GM21381 (cell line): ENCODE results near the gene SLC6A7.

ENCODE experiments used
- ATAC-seq: cut with Tn5 transposase; IDR thresholded peaks from one replicate; pipeline ENCODE4 v1.9.1; 2021; ENCODE audit warnings: mild to moderate bottlenecking, moderate library complexity; ENCODE audit not compliant: unreplicated experiment

SLC6A7 gene

DNA sequence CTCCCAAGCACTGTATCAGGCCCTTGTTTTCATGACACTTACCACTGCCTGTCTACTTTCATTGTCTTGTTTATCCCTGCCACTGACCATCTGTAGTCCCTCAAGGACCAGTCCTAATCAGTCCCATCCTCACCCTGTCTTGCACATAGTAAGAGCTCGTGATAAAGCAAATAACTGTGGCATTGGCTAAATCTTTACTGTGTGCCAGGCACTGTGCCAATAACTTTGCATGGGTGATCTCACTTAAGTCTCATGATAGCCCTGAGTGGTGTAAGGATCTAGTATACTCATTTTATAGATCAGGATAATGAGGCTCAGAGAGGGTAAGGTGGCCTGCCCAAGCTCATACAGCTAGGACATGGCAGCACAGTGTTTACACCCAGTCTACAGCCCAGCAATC is 17.7 kb upstream of the SLC6A7 start:
- ATAC-seq, result no peak

DNA sequence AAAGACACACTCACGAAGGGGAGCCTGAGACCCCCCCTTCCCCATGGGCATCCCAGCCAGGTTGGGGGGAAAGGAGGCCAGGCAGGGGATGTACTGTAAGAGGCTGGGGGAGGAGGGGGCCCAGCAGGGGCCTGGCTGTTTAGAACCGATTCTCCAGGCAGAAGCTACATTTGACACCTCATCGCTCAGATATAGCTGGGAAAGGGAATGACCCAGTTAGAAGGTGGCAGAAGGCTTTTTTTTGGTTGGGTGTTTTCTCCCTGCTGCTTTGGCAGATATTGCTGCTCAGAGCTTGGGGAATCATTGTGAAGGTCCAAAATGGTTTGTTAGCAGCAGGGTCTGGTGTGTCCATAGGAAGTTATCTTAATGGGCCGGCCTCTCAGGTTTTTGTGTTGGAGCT is 17.3 kb upstream of the SLC6A7 start:
- no peak for ATAC-seq

DNA sequence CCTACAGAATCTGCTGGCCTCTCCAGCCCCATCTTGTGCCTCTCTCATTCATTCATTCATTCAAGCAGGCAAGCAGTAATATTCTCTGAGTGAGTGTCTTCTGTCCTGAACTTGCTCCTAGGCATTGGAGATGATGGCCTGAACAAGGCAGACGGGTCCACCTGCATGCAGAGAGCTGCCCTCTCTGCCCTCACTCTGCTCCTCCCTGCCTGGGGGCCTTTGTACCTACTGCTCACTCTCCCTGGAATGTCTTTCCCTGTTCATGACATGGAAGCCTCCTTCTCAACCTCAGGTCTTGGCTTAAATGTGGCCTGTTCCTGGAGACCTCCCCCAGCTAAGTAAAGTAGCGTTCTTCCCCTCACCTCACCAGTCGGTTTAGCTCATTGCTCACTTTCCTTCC is 16.7 kb upstream of the SLC6A7 start:
- ATAC-seq, result no peak

DNA sequence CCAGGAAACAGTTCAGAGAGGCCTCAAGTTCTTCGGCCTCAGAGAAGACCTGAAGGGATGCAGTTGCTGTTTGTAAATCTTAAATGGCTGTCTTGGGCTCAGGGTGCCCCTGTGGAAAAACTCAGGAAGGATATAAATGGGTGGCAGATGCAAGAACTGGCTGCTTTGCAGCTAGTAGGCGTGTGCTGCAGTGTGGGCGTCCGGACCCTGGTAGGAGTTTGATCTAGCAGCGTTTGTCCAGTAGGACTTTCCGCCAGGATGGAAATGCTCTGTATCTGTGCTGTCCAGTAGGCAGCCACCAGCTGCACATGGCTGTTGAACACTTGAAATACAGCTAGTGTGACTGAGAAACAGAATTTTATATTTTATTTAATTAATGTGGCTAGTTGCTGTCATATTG is 15.6 kb upstream of the SLC6A7 start:
- ATAC-seq, result no peak

DNA sequence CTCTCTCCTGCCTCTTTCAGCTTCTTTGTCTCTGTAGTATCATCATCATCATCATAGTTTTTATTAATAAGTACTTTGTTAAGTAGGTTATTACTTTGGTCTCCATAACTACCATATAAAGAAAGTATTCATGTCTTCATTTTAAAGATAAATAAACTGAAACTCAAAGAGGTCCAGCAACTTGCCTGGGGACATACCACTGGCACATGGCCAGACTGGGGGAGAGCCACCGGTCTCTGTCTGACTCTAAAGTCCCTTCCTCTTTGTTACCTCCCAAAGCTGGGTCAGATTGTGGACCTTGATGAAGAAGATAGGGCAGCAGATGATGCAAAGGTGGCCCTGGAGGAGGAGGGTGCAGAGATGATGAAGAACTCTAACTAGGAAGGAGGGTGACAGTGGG is 14.8 kb upstream of the SLC6A7 start:
- no peak for ATAC-seq

DNA sequence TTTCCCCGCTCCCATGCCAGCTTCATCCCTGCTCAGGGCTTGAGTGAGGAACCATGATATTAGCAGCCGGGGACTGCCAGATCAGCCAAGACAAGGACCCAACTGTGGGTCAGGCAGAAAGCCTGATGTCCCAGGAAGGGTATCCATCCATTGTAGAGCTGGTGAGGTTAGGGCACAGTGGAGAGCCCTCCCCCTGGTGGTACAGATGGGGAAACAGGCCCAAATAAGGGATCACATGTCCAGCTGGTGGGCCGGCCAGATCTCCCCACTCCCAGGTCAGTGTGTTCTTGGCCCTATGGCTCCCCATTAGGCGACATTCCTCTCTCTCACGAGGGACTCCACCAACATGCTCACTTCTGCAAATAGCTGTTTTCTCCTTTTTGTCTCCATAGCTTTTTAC is 14.3 kb upstream of the SLC6A7 start:
- no peak for ATAC-seq

DNA sequence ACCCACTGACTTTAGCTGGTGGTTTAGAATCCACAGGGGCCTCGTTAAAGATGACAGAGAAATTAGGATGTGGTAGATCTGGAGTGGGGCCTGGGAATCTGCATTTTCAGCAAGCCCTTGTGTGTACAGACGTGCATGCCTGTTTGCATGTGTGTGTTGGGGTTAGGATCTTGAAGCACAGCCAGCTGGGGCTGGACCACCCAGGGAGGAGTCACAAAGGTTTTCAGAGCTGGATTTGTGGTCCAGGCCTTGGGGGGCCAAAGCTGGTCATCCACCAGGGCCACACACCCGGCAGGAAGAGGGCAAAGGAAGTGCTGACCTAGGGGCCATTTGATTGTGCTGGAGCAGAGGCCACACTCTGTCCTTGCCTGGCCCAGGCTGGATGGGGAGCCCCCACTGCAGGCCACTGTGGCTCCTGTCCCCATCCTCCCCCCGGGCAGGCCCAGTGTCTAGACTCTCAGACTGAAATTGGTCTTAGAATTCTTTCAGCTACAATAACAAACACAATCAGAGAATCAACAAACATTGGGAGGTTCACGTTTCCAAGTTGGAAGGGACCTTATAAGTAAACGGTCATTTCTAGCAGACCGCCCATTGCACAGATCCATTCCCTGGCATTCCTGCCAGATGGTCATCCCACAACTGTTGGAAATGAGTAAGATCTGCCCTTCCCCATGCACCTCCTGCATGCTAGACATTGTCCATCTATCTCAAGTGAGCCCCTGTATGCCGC is 13.0 kb upstream of the SLC6A7 start:
- ATAC-seq, result no peak

DNA sequence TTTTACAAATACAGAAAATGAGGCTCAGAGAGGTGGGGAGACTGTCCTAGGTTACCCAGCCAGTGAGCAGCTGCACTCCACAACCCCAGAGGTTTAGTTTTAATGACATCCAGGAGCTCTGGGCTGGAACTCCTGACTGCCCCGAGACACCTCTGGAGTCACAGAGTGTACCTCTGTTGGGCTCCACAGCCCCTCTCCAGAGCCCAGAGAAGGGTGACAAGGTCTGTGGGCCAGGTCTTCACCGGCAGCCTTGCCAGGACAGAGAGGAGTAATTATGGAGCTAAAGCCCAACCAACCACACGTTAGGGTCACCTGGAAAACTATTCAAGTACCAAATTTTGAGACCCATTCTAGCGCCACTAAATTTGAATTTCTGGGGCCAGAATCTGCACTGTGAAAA is 12.1 kb upstream of the SLC6A7 start:
- ATAC-seq, result no peak

DNA sequence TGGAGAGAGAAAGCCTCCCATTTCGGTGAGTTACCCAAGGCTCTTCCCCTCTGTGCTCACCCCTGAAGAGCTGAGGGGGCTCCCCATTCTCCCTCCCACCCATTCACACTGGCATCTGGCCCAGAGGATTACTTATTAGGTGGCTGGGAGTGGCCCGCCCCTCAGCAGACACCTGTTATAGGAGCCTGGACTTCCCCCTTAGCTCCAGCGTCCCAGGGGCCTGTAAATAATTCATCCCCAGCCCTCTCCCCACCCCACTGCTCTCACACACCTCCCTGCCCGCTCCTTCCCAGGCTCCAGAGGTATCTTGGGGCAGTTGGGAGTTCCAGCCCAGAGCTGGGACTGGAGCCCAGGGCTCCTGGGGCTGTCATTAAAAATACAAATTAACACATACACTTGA is 11.6 kb upstream of the SLC6A7 start:
- ATAC-seq, result no peak

DNA sequence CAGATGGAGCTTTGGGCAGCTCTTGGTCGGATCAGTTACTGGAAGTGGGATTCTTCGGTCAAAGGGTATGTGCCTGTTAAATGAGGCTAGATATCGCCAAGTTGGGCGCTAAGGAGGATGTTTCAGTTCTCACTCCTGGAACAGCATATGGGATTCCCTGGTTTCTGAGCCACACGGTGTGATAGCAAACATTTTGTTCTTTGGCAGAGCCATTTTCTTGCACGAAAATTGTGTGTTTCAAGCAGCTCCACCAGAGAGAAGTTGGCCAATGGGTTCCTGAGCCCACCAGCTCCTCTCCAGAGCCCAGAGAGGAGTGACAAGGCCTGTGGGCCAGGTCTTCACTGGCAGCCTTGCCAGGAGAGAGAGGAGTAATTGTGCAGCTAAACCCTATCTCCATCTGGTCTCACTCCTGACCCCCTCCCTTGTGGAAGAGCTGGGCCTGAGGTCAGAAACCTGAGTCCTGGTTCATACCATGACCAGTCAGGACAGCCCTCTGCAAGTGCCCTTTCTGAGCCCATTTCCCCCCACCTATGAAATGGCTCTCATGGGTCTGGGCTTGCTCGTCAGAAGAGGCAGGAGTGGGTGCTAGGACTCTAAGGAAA is 10.7 kb upstream of the SLC6A7 start:
- ATAC-seq, result no peak

DNA sequence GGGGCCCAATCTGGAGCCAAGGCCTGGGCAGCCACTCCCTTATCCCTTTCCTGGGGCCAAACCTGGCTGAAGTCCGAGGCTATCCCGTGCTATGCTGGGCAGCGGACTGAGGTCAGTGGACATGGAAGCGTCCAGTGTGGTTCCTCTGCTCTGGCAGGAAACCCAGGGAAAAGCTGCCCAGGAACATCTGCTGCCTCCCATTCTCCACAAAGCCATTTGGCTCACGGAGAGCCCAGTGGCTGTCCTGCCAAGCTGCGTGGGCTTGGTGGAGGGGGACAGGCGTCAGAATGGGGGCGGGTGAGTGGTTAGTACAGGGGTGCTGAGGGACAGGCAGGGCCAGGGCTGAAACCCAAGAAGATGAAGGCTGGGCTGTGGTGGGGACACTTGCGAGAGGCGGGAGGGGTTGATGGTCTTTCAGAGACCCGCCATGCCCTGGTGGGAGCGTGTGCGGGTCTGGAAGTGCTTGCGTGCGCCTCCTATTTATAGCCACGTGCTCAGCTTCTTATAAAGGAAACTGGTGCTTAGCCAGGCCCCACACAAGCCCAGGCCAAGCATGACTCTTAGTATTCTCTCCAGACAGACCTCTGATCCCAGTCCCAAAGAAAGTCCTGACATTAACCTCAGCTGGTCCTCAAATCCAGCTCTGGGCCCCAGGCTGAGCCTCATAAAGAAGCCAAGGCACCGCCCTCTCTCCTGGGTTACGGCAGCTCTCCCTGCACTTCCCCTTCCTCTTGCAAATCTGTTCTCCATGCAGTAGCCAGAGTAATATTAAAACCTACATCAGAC is 9.4 kb upstream of the SLC6A7 start:
- ATAC-seq, result no peak

DNA sequence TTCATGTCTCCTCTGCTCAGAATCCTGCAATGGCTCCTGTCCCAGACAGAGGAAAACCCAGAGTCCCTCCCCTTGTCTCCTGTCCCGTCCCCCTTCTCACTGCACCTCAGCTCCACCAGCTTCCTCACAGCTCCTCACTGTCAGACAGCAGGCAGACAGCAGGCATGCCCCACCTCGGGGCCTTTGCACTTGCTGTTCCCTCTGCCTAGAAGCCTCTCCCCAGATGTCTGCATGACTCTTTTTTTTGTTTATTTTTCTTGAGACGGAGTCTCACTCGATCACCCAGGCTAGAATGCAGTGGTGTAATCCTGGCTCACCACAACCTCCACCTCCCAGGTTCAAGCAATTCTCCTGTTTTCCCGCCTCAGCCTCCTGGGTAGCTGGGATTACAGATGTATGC is 8.8 kb upstream of the SLC6A7 start:
- ATAC-seq, result no peak

DNA sequence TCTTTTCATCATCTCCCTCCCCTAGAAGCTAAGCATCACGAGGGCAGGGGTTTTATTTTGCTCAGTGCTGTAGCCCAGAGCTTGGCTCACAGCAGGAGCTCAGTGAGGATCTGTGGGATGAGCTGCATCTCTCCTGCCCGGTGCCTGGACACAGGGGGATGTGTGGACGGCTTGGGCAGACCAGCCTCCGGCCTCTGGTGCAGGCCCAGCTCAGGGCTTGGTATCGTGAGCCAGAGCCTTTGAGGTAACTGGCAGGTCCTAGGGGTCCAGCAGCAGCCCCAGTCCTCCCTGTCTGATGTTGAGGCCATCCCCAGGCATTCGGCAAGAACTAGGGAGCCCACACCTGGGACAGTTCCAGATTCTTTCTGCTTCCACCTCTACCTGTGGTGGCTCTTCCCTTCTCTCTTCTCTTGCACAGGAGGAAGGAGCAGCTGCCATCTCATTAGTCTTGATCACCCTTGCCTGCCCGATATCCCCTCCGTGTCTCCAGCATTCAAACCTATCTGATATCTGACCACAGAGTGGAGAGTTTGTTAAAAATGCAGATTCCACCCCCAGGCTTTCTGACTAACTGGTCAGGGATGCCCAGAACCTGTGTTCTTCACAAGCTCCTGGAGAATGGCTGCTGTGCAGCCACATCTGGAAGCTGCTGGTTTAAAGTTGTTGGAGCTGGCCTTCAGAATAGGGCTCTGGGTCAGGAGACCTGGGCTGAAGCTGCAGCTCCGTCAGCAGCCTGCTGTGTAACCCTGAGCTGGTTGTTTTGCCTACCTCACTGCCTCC is 7.9 kb upstream of the SLC6A7 start:
- ATAC-seq, result no peak

DNA sequence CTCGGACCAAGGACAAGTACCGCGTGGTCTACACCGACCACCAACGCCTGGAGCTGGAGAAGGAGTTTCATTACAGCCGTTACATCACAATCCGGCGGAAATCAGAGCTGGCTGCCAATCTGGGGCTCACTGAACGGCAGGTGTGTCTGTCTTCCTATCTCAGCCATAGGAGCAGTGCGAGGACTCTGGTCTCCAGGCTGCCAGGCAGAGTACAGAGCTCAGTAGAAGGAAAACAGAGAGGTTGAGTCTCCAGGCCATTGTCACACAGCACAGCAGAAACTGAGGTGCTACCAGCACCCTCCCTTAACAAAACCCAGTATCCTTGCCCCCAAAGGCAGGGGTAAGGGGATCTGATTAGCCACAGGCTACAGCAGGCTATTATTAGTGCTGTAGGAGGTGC is 7.1 kb upstream of the SLC6A7 start:
- ATAC-seq, result no peak

DNA sequence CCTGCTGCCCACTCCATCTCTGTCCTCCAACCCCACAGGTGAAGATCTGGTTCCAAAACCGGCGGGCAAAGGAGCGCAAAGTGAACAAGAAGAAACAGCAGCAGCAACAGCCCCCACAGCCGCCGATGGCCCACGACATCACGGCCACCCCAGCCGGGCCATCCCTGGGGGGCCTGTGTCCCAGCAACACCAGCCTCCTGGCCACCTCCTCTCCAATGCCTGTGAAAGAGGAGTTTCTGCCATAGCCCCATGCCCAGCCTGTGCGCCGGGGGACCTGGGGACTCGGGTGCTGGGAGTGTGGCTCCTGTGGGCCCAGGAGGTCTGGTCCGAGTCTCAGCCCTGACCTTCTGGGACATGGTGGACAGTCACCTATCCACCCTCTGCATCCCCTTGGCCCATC is 6.4 kb upstream of the SLC6A7 start:
- ATAC-seq, result no peak

DNA sequence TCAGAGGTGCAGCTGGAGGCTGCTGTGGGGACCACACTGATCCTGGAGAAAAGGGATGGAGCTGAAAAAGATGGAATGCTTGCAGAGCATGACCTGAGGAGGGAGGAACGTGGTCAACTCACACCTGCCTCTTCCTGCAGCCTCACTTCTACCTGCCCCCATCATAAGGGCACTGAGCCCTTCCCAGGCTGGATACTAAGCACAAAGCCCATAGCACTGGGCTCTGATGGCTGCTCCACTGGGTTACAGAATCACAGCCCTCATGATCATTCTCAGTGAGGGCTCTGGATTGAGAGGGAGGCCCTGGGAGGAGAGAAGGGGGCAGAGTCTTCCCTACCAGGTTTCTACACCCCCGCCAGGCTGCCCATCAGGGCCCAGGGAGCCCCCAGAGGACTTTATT is 5.9 kb upstream of the SLC6A7 start:
- no peak for ATAC-seq

DNA sequence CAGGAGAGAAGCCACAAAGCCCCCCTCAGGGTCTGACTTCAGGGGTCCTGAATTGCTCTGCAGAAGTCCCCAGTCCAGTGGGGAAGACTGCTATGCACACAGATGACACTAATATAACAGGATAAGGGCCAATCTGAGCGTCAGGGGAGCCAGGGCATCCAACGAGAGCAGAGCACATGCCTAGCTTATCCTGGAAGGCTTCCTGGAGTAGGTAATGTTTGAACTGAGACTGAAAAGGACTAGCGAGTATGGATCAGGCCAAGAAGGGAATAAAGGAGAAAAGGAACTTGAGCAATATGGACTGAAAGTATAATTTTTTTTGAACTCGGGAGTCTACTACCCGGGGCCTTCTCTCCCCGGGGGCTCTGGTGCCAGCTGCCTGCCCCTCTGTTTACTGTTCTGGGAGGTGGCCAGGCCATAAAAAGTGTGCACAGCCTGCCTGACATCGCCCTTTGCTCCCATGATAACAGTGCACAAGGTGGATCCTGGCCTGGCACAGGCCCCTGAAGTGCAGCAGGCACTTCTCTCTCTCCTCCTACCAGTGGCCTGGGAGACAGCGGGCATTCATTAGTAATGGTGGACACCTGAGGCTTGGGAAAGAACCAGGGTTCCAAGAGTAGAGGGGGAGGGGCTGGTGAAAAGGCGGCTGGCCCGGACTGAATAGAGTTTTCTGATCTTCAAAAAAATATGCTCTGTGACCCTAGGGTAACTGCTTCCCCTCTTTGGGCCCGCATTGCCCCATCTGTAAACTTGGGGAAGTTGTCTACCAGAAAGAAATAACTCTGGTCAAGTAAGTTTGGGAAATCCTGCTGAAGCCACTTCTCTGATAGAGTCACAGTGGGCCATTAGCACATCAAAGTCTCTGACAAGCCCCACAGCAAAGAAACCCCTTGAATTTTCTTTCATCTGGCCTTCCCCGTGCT is 4.6 kb upstream of the SLC6A7 start:
- ATAC-seq, result no peak

DNA sequence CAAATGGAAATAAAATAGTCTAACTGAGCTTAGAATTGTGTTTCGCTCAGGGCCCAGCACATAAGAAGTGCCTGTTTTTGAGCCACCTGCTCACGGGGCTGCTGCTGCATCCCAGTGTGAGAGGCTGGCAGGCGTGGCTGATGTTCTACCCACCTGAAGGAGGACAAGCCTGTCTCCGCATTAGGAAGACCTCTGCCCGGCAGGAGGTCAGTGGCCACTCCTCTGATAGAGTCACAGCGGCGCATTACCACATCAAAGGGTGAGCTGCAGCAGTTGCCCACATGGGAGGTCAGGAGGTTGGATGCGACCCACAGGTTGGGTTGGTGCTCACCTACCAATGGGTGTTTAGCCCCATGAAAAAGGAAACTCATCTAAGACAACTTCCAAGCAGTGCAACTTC is 3.7 kb upstream of the SLC6A7 start:
- ATAC-seq, result no peak

DNA sequence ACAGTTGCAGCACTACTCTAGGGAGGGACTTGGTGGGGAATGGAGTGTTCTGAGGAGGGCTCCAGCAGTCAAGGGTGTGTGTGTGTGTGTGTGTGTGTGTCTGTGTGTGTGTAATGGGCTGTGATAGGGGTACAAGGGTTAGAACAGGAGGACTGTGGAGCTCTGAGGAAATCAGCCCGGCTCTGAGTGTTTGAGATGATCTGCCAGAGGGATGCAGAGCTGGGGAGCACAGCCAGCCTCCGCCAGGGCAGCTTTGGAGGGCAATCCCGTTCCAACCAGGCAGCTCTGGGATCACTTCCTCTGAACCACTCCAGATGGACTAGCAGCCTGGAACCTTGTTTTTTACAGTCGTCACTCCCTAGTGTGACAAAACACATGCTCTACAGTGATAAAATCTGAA is 3.0 kb upstream of the SLC6A7 start:
- ATAC-seq, result no peak

DNA sequence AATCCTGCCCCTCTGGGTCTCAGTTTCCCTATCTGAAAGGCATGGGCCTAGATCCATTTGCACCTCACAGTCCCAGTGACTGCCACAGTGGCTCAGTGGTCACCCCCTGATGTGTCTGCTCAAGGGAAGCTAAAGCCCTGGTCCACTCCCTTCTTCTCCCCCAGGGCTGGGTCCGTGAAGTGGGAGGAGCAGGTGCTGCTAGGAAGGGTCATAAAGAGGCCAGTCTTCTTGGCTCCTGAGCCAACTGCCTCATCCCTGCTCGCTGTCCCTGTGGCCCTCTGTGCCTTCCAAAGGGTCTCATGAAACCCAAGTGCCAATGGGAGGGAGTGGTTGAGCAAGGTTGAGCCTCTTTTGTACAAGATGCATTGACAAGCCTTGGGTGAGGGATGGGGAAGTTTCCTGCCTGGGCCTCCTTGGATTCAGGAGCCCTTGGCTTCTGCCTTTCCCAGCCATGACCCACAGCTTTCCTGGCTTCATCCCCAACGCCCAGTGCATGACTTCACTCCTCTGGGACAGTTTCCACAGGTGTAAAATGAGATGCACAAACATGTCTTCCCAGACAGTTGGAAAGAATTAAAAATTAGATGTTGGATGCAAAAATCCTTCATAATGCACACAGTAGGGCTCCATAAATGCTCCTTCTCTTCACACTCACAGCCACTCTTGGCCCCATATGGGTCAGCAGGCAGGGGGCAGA is 1.6 kb upstream of the SLC6A7 start:
- ATAC-seq, result no peak
